Measurements from ENCODE around the gene LYG1.
A peak's percentile ranks its signal among the peaks of the same experiment; 100 is the strongest.
"Not testable (repeated sequence)": the region's sequence is repeated elsewhere in the genome, so short reads cannot be mapped to it uniquely, and the experiment has no call there.

LYG1 gene

DNA sequence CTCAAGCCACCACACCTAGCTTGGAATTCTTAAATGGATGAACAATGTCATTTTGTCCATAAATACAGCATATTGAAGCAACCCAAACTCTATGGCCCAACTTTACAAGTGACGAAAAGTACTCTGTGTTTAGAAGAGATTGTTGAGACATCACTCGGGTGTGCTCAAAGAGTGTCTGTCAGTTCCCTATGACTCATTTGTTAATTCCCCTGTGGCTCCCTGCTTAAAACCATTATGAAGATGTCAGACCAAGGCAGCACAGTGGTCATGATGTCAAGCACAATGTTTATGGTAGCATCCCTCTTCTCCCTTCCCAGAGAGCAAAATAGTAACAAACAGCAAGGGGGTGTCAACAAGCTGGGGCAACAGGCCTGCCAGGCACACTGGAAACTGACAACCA lies 3.0 kb downstream of the LYG1 start:
- Mint-ChIP-seq H3K27ac (no peak overlapping the region), H3K9me3 (peaks cover 0 to 4% of the 10 kb centered on the region in 2 donors), H3K4me1 (no peaks in the 10 kb centered on the region), H3K4me3 (no peak overlapping the region), H3K27me3 (no peaks in the 10 kb centered on the region)
- no peak for DNase-seq
- ATAC-seq = no peak

GRCh38 chr2:99285526-99285925 lies 15.5 kb downstream of the LYG1 start:
- H3K27me3 Mint-ChIP-seq = no peaks in the 10 kb centered on the region
- no peak overlapping the region for H3K27ac Mint-ChIP-seq
- H3K9me3 Mint-ChIP-seq = peaks cover 0 to 1% of the 10 kb centered on the region in 2 donors
- H3K4me1 Mint-ChIP-seq = no peaks in the 10 kb centered on the region
- H3K4me3 Mint-ChIP-seq = no peak overlapping the region
- no peak for ATAC-seq
- DNase-seq = no peak

DNA sequence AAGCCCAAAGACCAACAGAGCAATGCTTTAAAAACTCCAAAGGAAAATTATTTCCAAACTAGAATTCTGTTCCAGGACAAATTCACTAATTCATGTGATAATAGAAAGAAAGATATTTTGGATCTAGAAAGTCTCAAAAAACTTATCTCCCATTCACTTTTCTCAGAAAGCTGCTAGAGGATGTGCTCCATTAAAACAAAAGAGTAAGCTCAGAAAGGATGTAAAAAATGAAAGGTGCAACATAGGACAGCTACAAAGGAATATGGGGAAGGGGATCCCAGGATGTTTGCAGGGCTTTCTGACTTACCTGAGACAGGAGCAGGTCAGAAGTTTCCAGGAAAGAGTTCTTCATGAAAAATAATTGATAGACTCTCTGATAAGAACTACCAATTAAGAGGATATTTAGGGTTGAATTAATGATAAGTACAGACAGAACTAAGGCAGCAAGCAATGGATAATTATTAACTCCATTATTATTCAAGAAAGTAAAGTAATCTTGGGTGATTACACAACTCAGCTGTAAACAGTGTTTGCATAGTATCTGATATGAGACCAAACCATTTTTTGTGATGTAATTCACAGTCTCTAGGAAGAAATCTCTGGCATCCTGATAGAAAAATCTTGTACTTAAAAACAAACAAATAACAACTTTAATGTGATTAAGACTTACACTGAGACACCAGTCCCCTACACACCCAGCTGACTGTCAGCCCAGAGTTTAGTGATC lies 20.9 kb downstream of the LYG1 start:
- no peaks in the 10 kb centered on the region for H3K27me3 Mint-ChIP-seq
- no peak overlapping the region for H3K27ac Mint-ChIP-seq
- H3K4me1 Mint-ChIP-seq = no peaks in the 10 kb centered on the region
- peaks cover 3 to 8% of the 10 kb centered on the region in 2 donors for H3K9me3 Mint-ChIP-seq
- H3K4me3 Mint-ChIP-seq = no peak overlapping the region
- no peak for DNase-seq
- ATAC-seq = no peak

DNA sequence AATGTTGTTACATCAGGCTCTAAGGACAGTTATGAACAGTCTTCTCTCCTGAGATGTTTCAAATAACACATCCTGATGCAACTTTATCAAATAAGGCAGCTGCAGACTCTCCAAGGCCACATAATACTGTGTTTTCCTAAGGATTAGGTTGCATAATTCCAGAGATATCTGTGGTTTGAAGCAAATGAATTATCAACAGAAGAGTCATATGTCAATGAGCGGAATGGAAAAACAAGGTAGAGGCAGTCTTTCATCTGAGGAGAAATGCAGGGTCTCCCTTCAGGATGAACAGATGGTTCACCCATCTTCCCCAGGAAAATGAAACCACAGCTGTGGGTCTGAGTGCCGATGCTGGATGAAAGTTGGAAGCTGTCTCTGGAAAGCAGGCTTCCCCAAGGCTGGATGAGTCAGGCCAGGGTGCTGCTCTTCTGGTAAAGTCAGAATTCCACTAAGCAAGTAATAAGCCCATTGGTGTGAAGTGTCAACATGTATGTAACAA lies 22.2 kb downstream of the LYG1 start:
- no peak overlapping the region for H3K4me3 Mint-ChIP-seq
- no peaks in the 10 kb centered on the region for H3K27me3 Mint-ChIP-seq
- H3K27ac Mint-ChIP-seq = no peak overlapping the region
- peaks cover 3 to 8% of the 10 kb centered on the region in 2 donors for H3K9me3 Mint-ChIP-seq
- DNase-seq (no peak), ATAC-seq (no peak)
- H3K4me1 Mint-ChIP-seq = no peaks in the 10 kb centered on the region

DNA sequence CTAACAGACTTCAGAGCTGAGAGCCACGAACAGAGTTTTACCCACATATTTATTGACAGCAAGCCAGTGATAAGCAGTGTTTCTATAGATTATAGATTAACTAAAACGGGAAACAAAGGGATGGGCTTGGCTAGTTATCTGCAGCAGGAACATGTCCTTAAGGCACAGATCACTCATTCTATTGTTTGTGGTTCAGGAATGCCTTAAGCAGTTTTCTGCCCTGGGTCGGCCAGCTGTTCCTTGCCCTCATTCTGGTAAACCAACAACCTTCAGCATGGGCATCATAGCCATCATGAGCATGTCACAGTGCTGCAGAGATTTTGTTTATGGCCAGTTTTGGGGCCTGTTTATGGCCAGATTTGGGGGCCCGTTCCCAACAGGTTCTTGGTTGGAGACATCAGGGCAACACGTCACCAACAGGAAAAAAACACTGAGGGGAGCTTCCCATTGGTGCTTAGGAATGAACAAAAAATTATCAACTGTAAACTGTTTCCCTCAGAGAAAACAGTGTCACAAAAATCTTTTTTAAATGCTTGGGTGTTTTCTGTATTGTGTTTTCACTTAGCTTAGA lies 22.7 kb downstream of the LYG1 start:
- DNase-seq, H3K4me1 Mint-ChIP-seq, H3K27me3 Mint-ChIP-seq, ATAC-seq, H3K4me3 Mint-ChIP-seq, H3K27ac Mint-ChIP-seq, H3K9me3 Mint-ChIP-seq: not testable (repeated sequence)

DNA sequence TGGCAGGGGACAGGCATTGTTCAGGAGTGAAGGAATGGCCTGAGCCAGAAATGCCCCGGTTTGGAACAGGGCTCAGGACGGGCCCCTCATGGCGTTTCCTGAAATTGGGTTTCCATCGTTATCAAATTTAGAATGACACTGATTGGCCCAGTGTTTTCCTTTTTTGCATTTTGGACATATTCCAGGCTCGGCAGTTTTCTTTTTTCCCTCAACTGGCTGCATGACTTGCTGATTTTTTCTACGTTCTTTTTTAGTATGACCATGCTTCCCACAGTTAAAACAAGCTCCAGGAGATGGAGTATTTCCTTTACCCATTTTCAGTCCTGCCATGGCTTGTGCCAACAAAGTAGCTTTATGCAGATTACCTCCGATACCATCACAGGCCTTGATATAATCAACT lies 25.1 kb downstream of the LYG1 start:
- Mint-ChIP-seq H3K4me1 (no peaks in the 10 kb centered on the region), H3K9me3 (peaks cover 13 to 17% of the 10 kb centered on the region in 2 donors), H3K4me3 (no peak overlapping the region), H3K27me3 (no peaks in the 10 kb centered on the region), H3K27ac (no peak overlapping the region)
- ATAC-seq (no peak), DNase-seq (no peak)

GRCh38 chr2:99261242-99261641 lies 39.8 kb downstream of the LYG1 start:
- no peak for ATAC-seq
- H3K4me3 Mint-ChIP-seq = no peak overlapping the region
- no peaks in the 10 kb centered on the region for H3K27me3 Mint-ChIP-seq
- DNase-seq = no peak
- H3K27ac Mint-ChIP-seq = peak overlapping the region in 1 of 2 donors; percentile 53
- H3K4me1 Mint-ChIP-seq = no peaks in the 10 kb centered on the region
- no peaks in the 10 kb centered on the region for H3K9me3 Mint-ChIP-seq

DNA sequence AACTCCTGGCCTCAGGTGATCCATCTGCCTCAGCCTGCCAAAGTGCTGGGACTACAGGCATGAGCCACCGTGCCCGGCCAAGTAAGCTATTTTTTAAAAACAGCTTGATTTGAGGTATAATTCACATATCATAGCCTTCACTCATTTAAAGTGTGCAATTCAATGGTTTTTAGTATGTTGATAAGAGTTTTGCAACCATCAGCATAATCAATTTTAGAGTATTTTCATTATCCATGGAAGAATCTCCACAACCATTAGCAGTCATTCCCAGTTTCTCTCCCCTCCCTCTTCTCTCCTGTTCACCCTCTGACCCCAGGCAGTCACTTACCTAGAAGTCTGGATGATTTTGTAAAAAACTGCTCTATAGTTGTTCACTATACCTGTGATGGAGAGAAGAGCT lies 40.8 kb downstream of the LYG1 start:
- no peak overlapping the region for H3K27ac Mint-ChIP-seq

GRCh38 chr2:99259465-99259864 lies 41.5 kb downstream of the LYG1 start:
- no peak overlapping the region for H3K4me3 Mint-ChIP-seq
- no peaks in the 10 kb centered on the region for H3K4me1 Mint-ChIP-seq
- DNase-seq (no peak), ATAC-seq (no peak)
- no peaks in the 10 kb centered on the region for H3K9me3 Mint-ChIP-seq
- H3K27me3 Mint-ChIP-seq = no peaks in the 10 kb centered on the region
- H3K27ac Mint-ChIP-seq = no peak overlapping the region

More for the DNA sequence above, 40.8 kb downstream of the LYG1 start:
- no peak for DNase-seq
- no peak overlapping the region for H3K4me3 Mint-ChIP-seq
- no peak for ATAC-seq
- H3K4me1 Mint-ChIP-seq = no peaks in the 10 kb centered on the region
- H3K27me3 Mint-ChIP-seq = no peaks in the 10 kb centered on the region
- H3K9me3 Mint-ChIP-seq = no peaks in the 10 kb centered on the region

- H3K9me3 Mint-ChIP-seq = no peaks in the 10 kb centered on the region
- no peak for DNase-seq
- H3K4me3 Mint-ChIP-seq = no peak overlapping the region
- no peaks in the 10 kb centered on the region for H3K27me3 Mint-ChIP-seq
- ATAC-seq = no peak
- H3K4me1 Mint-ChIP-seq = no peaks in the 10 kb centered on the region
- H3K27ac Mint-ChIP-seq = no peak overlapping the region
Measured at GRCh38 chr2:99256677-99257076, 44.3 kb downstream of the LYG1 start.

DNA sequence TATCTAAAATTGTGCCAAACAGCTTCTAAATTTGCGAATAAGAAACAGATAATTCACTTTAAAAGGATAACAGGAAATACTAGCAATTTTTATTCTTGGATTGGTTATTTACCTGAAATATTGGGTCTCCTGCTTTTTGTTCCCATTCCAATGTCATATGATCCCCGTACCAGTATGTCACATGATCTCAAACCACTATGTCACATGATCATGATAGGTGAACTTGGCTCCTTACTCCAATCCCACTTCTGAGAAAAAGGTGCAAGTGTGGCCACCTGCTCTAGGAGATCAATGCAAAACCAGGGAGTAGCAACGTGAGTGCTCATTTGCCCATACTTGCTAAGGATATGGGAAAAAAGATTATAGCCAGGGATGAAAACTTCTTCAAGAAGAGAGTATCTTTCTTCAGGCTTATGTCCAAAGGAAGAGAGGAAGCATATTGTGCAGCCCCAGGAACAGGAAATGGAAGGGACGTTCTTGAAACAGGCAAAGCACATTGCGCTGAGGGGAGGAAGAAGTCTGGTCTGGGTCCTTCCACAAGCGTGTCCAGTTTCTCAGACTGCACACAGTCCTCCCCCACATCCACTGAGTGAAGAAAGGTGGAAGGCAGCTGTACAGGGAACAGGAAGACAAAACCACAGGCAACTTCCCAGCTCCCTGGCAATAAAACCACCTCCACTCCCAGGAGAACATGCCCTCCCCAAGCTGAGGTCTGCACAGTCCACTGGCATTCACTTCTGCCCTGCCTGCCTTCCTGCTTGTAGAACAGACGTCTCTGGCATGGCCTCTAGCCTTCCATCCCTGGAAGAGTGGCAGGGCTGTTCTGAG lies 45.3 kb downstream of the LYG1 start, which contains the start of gene LYG2:
Gene LYG2, minus strand, starts transcription at position 176 of the 828 bp plus-strand sequence. CDS start 1,406 bp downstream, outside the sequence.
- no peaks in the 10 kb centered on the region for H3K4me1 Mint-ChIP-seq
- ATAC-seq (no peak), DNase-seq (no peak)
- H3K27ac Mint-ChIP-seq = peak within 1 kb of the TSS in 1 of 2 donors; percentile 60
- no peaks in the 10 kb centered on the region for H3K9me3 Mint-ChIP-seq
- H3K27me3 Mint-ChIP-seq = no peaks in the 10 kb centered on the region
- no peak within 1 kb of the TSS for H3K4me3 Mint-ChIP-seq

GRCh38 chr2:99249951-99250350 lies 51.0 kb downstream of the LYG1 start:
- no peaks in the 10 kb centered on the region for H3K27me3 Mint-ChIP-seq

GRCh38 chr2:99242151-99242550 lies 58.8 kb downstream of the LYG1 start:
- Mint-ChIP-seq H3K9me3 (no peaks in the 10 kb centered on the region), H3K27me3 (no peaks in the 10 kb centered on the region), H3K4me1 (no peaks in the 10 kb centered on the region), H3K27ac (no peak overlapping the region), H3K4me3 (no peak overlapping the region)
- DNase-seq (no peak), ATAC-seq (no peak)

More at GRCh38 chr2:99249951-99250350, 51.0 kb downstream of the LYG1 start:
- no peak overlapping the region for H3K4me3 Mint-ChIP-seq
- H3K27ac Mint-ChIP-seq = no peak overlapping the region
- H3K9me3 Mint-ChIP-seq = peaks cover 0 to 6% of the 10 kb centered on the region in 2 donors
- ATAC-seq = no peak
- DNase-seq = no peak
- H3K4me1 Mint-ChIP-seq = no peaks in the 10 kb centered on the region

DNA sequence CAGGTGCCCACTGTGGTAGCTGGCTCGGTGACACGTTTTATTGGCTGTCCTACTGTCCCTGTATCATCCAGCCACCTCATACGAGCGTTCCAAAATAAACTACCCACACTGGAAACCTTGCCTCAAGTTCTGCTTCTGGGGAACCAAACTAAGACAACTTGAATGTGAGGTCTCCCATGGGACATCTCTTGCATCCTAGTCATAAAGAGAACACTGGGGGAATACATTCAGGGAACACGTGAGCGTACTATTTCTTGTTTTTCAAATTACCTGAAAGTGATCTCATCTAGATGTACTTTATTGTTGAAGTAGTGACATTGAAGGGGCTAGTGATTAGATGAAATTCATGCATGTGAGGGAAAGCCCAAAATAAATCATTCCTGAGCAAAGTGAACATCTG lies 60.6 kb downstream of the LYG1 start:
- DNase-seq (no peak), ATAC-seq (no peak)
- peaks cover 0 to 7% of the 10 kb centered on the region in 2 donors for H3K9me3 Mint-ChIP-seq
- no peaks in the 10 kb centered on the region for H3K27me3 Mint-ChIP-seq
- H3K27ac Mint-ChIP-seq = no peak overlapping the region
- H3K4me3 Mint-ChIP-seq = no peak overlapping the region
- no peaks in the 10 kb centered on the region for H3K4me1 Mint-ChIP-seq

DNA sequence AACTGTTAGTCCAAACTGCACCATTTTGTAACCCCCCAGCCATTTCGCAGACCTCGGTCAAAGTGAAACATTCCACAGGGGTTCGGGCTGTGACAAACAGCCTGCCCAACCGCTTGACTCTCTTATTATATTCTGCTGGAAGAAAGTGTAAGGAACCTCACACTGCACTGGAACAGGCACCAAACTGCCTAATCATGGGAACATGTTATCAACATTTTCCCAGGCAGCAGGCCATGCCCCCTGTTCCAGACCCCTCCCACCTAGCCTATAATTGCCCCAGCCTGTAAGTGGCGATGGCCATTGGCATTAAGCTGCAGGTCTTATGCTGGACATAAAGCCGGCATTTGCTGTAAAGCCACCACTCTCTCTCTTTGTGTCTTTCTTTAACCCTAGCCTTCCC lies 62.4 kb downstream of the LYG1 start:
- Mint-ChIP-seq H3K27me3 (no peaks in the 10 kb centered on the region), H3K4me1 (no peaks in the 10 kb centered on the region), H3K27ac (no peak overlapping the region), H3K9me3 (peaks cover 0 to 24% of the 10 kb centered on the region in 2 donors), H3K4me3 (no peak overlapping the region)
- no peak for DNase-seq
- ATAC-seq = no peak

All from stimulated activated naive CD8-positive, alpha-beta T cell treated with anti-CD3 and anti-CD28 coated beads, Interleukin-15, amount 100 ng/mL, for 72 hours (primary cell).